GM12801 (cell line): ENCODE measurements around the gene TDRD5.

Experiments
- CTCF ChIP-seq: IDR thresholded peaks from one replicate; pipeline ENCODE4 v1.5.1; 2011; ENCODE audit warnings: control low read depth; ENCODE audit not compliant: insufficient read length; ENCODE audit errors: extremely low read depth

TDRD5 gene

DNA sequence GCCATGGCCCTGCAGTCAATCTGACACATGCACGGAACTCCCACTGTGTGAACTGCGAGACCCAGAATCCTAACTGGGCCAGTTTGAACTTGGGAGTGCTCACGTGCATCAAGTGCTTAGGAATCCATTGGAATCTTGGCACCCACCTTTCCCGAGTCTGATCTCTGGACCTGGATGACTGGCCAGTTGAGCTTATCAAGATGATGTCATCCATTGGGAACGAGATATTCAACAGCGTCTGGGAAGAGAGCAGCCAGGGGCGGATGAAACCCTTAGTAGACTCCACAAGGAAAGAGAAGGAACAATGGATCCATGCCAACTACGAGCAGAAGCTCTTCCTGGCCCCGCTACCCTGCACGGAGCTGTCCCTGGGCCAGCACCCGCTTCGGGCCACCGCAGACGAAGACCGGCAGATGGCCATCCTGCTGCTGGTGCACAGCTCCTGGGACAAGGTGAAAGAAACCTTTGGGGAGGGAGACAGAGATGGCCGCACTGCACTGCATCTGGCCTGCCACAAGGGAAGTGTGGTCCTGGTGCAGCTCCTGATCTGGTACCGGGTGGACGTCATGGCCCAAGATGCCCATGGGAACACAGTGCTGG is 3.1 kb upstream of the TDRD5 start:
- no peak for TF ChIP-seq CTCF

GRCh38 chr1:179589509-179589908 is 2.1 kb upstream of the TDRD5 start:
- no peak for TF ChIP-seq CTCF

DNA sequence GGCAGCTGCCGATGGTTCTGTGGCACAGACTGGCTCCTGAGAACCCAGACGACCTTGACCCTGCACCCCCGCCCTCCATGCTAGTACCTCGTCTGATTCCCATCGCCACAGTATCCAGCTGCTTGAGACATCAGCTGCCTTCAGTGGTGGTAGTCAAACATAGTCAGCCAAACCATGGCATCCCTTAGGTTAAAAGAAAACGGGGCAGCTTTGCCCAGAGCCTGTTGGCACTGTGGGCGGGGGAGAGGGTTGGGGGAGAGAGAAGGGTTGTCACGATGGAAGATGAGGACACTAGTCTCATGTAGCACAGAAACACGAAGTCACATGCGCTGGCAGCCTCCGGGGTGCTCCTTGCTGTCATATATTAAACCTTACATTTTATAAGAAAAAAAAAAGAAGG is 961 bp upstream of the TDRD5 start:
- TF ChIP-seq CTCF = no peak

DNA sequence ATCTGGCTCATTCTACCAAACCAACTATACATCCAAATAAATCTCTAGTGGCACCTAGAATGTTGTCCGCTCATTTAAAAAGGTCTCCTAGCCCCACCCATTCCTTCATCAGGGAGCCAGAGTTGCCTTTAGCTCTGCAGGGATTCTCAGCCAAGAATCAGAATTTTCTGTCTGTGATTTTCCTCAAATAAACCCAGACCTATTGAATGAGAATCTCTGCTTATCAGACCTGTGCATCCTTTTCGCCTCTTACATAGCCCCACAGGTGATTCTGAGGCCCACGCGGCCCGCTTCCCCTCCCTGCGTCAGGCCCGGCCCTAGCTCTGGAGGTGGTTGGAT is 410 bp upstream of the TDRD5 start:
- TF ChIP-seq CTCF = no peak

DNA sequence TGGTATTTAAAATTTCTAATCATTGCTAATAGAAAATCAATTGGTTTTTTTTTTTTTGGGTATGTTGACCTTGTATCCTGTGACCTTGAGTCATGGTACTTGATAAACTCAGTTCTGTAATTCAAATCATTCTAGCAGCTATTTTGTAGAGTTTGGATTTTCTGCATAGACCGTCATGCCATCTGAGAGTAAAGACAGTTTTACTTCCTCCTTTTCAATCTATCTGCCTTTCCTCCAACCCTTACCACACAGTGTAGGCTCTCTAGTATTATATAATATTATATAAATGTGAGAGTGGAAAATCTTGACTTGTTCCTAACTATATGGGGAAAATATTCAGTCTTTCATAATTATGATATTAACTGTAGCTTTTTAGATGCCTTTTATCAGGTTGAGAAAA is 7.0 kb downstream of the TDRD5 start:
- TF ChIP-seq CTCF = no peak

DNA sequence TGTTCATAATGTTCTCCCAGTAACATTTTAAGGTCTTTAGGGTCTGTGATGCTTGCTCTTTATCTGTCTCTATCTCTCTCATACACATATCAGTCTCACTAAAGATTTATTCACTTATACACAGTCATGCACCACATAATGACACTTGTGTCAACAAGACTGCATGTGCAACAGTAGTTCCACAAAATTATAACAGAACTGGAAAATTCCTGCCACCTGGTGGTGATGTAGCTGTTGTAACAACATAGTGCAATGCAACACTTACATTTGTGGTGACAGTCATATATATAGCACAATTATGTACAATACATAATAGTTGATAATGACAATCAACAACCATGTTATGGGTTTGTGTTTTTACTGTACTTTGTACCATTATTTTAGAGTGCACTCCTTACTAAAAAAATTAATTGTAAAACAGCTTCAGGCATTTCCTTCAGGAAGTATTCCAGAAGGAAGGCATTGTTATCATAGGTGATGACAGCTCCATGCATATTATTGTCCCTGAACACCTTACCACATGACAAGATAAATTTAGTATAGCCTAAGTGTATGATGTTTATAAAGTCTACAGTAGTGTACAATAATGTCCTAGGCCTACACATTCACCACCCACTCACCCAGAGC is 8.1 kb downstream of the TDRD5 start:
- no peak for TF ChIP-seq CTCF

GRCh38 chr1:179601093-179601492 is 9.5 kb downstream of the TDRD5 start:
- no peak for TF ChIP-seq CTCF

GRCh38 chr1:179612361-179612760 is 20.7 kb downstream of the TDRD5 start:
- no peak for TF ChIP-seq CTCF
